ENCODE results near the gene STOML1. TPM values are rescaled to one million over a fixed set of nuclear protein-coding genes. Genes with fewer than 3 reads are reported as not detected.

Gene STOML1
- total RNA-seq, 1 experiment from 2014 or later: 5.0 TPM

DNA sequence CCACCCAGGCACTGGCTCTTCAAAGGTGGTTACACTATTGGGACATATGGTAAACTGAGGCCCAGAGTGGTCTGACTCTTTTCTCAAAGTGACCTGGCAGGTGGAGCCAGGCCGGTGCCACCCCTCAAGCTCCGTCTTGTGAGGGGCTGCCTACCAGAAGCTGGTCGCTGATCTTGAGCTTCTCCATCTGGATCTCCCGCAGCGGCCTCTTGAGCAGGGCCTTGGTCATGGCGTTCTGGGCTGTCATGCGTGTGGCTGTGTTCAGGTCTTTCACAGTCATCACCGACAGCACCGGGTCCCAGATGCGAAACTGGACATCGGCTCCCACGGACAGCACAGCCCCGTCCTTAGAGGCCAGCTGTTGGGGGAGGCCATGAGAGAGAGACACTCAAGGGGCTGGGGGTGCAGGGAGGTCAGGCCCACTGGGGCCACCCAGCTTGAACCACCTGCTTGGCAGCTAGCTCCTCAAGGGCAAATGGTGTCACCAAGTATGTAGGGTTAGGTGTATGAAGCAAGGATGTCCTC lies 3.6 kb downstream of the STOML1 start:
- ATAC-seq (no peak), DNase-seq (ENCODE audit: low read depth, low spot score) (no peak)
- Histone ChIP-seq H3K9ac (ENCODE audit: low read length) (no peak overlapping the region), H4K20me1 (ENCODE audit: insufficient read depth) (no peaks in the 10 kb centered on the region), H3K79me2 (ENCODE audit: insufficient read depth, low read length) (no peaks in the 10 kb centered on the region), H3K4me1 (ENCODE audit: control insufficient read depth in 1 of 2, insufficient read depth in 2 of 2, low read length in 2 of 2) (peaks cover 24 to 58% of the 10 kb centered on the region in 2 experiments), H3K4me3 (replicated peaks in 1 of 2; ENCODE audit: low read depth in 1 of 2, low read length in 2 of 2) (no peak overlapping the region), H3K4me2 (ENCODE audit: low read length) (peak overlapping the region; percentile 64), H3K27me3 (ENCODE audit: insufficient read depth, low read length) (no peaks in the 10 kb centered on the region), H3K9me3 (ENCODE audit: control insufficient read depth in 1 of 2, insufficient read depth in 1 of 2, low read depth in 1 of 2, low read length in 2 of 2) (no peaks in the 10 kb centered on the region), H2AFZ (ENCODE audit: low read depth, low read length, poor library complexity, severe bottlenecking) (no peak overlapping the region), H3K27ac (ENCODE audit: low read depth, low read length) (no peak overlapping the region), H3K9me2 (ENCODE audit: insufficient read depth) (no peaks in the 10 kb centered on the region), H3K36me3 (ENCODE audit: control insufficient read depth in 1 of 2, insufficient read depth in 2 of 2, low read length in 2 of 2) (no peaks in the 10 kb centered on the region)
- ChIA-PET CTCF (interaction anchor here (1.3 kb wide), 1 partner anchor 16 kb away, joined by 4 read pairs; no protein-coding TSS in a partner anchor), RAD21 (ENCODE audit: low non-redundant PET in 1 of 2, low total read pairs in 2 of 2, uncharacterized antibody in 2 of 2, unreplicated experiment in 2 of 2) (no interaction called here), POLR2A (no interaction called here)
- intact Hi-C loops (cut with micrococcal nuclease): no loop called here
- BruUV-seq (replicated peaks): no TSS peak
- TF ChIP-seq ZNF274 (IDR thresholded peaks at IDR 0.05; ENCODE audit: low read depth, low read length) (no peak), EZH2 (IDR thresholded peaks at IDR 0.05) (no peak), RAD21 (IDR thresholded peaks at IDR 0.05; ENCODE audit: low read depth) (no peak), YY1 (IDR thresholded peaks at IDR 0.05; ENCODE audit: extremely low read depth, insufficient replicate concordance, low read depth, low read length) (no peak), POLR2A (IDR thresholded peaks at IDR 0.05; ENCODE audit: borderline replicate concordance, extremely low read depth, insufficient read depth, insufficient read length) (no peak), CBX3 (IDR thresholded peaks at IDR 0.05; ENCODE audit: low read depth) (no peak)

DNA sequence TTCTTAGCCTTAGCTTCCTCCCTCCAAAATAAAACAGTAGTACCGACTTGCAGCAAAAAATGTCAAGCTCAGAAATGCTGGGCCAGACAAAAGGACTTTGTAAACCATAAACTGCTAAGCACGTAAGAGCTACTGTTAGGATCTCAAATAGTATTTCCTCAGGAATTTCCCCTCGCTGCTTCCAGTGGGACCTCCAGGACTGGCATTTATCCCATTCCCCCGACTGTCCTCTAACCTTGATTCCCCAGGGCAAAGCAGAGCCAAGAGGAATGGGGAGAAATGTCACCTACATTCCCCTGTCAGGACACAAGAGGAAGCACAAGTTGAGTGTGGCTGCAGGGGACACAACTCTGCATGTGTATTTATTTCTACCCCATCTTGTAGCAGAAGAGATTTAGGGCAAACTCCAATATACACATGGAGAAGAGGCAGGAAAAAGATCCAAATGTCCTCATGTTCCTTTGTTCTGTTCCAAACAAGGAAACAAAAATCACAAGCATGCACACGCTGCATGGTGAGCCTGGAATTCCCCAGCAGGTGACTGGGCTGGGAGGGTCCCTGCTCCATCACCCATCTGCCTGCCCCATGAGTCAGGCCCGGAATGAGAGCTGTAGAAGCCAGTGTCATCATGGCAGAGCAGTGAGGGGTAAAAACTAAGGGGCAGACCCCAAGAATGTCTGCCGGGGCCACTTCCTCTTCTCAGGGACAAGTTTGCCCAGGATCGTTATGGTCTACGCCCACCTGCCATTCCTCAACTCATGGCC lies 4.2 kb downstream of the STOML1 start:
- H2AFZ ChIP-seq (ENCODE audit: low read depth, low read length, poor library complexity, severe bottlenecking): no peak overlapping the region
- no peaks in the 10 kb centered on the region for H3K9me3 ChIP-seq (ENCODE audit: control insufficient read depth in 1 of 2, insufficient read depth in 1 of 2, low read depth in 1 of 2, low read length in 2 of 2)
- RAD21 ChIA-PET (ENCODE audit: low non-redundant PET in 1 of 2, low total read pairs in 2 of 2, uncharacterized antibody in 2 of 2, unreplicated experiment in 2 of 2): no interaction called here
- no peak overlapping the region for H3K9ac ChIP-seq (ENCODE audit: low read length)
- intact Hi-C loops (cut with micrococcal nuclease): no loop called here
- no TSS peak for BruUV-seq (replicated peaks)
- H3K27ac ChIP-seq (ENCODE audit: low read depth, low read length): no peak overlapping the region
- H3K4me1 ChIP-seq (ENCODE audit: control insufficient read depth in 1 of 2, insufficient read depth in 2 of 2, low read length in 2 of 2): peaks cover 29 to 63% of the 10 kb centered on the region in 2 experiments
- no peak overlapping the region for H3K4me2 ChIP-seq (ENCODE audit: low read length)
- no peaks in the 10 kb centered on the region for H3K79me2 ChIP-seq (ENCODE audit: insufficient read depth, low read length)
- CTCF ChIA-PET: interaction anchor here (1.3 to 3.2 kb wide), 2 partner anchors 15 kb away, joined by 4 to 14 read pairs; no protein-coding TSS in a partner anchor
- ATAC-seq (no peak), DNase-seq (ENCODE audit: low read depth, low spot score) (no peak)
- no peaks in the 10 kb centered on the region for H3K27me3 ChIP-seq (ENCODE audit: insufficient read depth, low read length)
- no peaks in the 10 kb centered on the region for H3K36me3 ChIP-seq (ENCODE audit: control insufficient read depth in 1 of 2, insufficient read depth in 2 of 2, low read length in 2 of 2)
- no peak overlapping the region for H3K4me3 ChIP-seq (replicated peaks in 1 of 2; ENCODE audit: low read depth in 1 of 2, low read length in 2 of 2)
- H3K9me2 ChIP-seq (ENCODE audit: insufficient read depth): no peaks in the 10 kb centered on the region
- no peaks in the 10 kb centered on the region for H4K20me1 ChIP-seq (ENCODE audit: insufficient read depth)
- POLR2A ChIA-PET: no interaction called here
- TF ChIP-seq YY1 (IDR thresholded peaks at IDR 0.05; ENCODE audit: extremely low read depth, insufficient replicate concordance, low read depth, low read length) (no peak), SIN3A (IDR thresholded peaks at IDR 0.05; ENCODE audit: low read depth) (no peak), EZH2phosphoT487 (IDR thresholded peaks at IDR 0.05; ENCODE audit: borderline replicate concordance) (no peak), CEBPB (IDR thresholded peaks at IDR 0.05; ENCODE audit: low read depth) (no peak), ELF1 (IDR thresholded peaks at IDR 0.05; ENCODE audit: borderline replicate concordance, low read depth) (no peak), POLR2AphosphoS5 (IDR thresholded peaks at IDR 0.05; ENCODE audit: low read depth, low read length) (no peak), JUND (IDR thresholded peaks at IDR 0.05) (no peak)
- TF ChIP-seq, protein P1, sequence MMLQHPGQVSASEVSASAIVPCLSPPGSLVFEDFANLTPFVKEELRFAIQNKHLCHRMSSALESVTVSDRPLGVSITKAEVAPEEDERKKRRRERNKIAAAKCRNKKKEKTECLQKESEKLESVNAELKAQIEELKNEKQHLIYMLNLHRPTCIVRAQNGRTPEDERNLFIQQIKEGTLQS (IDR thresholded peaks at IDR 0.05): no peak
- TF ChIP-seq, protein P2, sequence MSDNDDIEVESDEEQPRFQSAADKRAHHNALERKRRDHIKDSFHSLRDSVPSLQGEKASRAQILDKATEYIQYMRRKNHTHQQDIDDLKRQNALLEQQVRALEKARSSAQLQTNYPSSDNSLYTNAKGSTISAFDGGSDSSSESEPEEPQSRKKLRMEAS (IDR thresholded peaks at IDR 0.05): no peak
- TF ChIP-seq, protein P3, sequence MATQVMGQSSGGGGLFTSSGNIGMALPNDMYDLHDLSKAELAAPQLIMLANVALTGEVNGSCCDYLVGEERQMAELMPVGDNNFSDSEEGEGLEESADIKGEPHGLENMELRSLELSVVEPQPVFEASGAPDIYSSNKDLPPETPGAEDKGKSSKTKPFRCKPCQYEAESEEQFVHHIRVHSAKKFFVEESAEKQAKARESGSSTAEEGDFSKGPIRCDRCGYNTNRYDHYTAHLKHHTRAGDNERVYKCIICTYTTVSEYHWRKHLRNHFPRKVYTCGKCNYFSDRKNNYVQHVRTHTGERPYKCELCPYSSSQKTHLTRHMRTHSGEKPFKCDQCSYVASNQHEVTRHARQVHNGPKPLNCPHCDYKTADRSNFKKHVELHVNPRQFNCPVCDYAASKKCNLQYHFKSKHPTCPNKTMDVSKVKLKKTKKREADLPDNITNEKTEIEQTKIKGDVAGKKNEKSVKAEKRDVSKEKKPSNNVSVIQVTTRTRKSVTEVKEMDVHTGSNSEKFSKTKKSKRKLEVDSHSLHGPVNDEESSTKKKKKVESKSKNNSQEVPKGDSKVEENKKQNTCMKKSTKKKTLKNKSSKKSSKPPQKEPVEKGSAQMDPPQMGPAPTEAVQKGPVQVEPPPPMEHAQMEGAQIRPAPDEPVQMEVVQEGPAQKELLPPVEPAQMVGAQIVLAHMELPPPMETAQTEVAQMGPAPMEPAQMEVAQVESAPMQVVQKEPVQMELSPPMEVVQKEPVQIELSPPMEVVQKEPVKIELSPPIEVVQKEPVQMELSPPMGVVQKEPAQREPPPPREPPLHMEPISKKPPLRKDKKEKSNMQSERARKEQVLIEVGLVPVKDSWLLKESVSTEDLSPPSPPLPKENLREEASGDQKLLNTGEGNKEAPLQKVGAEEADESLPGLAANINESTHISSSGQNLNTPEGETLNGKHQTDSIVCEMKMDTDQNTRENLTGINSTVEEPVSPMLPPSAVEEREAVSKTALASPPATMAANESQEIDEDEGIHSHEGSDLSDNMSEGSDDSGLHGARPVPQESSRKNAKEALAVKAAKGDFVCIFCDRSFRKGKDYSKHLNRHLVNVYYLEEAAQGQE (IDR thresholded peaks at IDR 0.05; ENCODE audit: low read depth): no peak

Data from HCT116 (cell line).